Pancreas (tissue), 10 donors: ENCODE results near the gene DLGAP4. TPM values are rescaled to one million over a fixed set of nuclear protein-coding genes. Genes with fewer than 3 reads are reported as not detected.

Experiments used
- ATAC-seq, 4 donors: fragments of 200-7000 bp; cut with Tn5 transposase; one replicate each; pipeline versions ENCODE4 v1.8.0 to v1.9.1; 2020; ENCODE audit warnings: mild to moderate bottlenecking in 4 of 4, moderate library complexity in 4 of 4
- DNase-seq, 6 donors: peaks; one replicate each; pipeline ENCODE4 v3.0.0-alpha.2; 2020
- FAIRE-seq: peaks from 2 replicates; lab custom pipeline; 2012; peaks lifted over from hg19 to GRCh38; lab: Jason Lieb, UNC
- H3K27ac ChIP-seq, 4 donors: fragments of 200-600 bp; sonication (generic); 1 replicate in 3 of 4; 2 replicates in 1 of 4; pipeline versions ENCODE4 v1.5.0 to v1.8.0; 2020
- H3K27me3 ChIP-seq, 4 donors: fragments of 200-600 bp; one replicate each; pipeline ENCODE4 v1.8.0; 2021
- H3K36me3 ChIP-seq, 3 donors: fragments of 200-600 bp; sonication (generic) in 1 of 3; one replicate each; pipeline versions ENCODE4 v1.5.0 to v1.8.0; 2020 to 2021
- H3K4me1 ChIP-seq, 3 donors: fragments of 200-600 bp; one replicate each; pipeline ENCODE4 v1.8.0; 2021
- H3K4me3 ChIP-seq, 4 donors: fragments of 200-600 bp; sonication (generic) in 2 of 4; one replicate each; pipeline versions ENCODE4 v1.5.0 to v1.8.0; 2020 to 2021
- H3K9me3 ChIP-seq, 4 donors: fragments of 200-600 bp; one replicate each; pipeline ENCODE4 v1.8.0; 2021
- CTCF ChIP-seq, 4 donors: fragments of 200-600 bp; sonication (generic) in 3 of 4; IDR thresholded peaks; one replicate each; pipeline versions ENCODE4 v1.5.0 to v1.8.0; 2021; ENCODE audit warnings: antibody characterized with exemption in 4 of 4
- WGBS, 2 donors: extraction: QIAGEN DNeasy Blood & Tissue Kit; methylation state at CpG; one replicate each; pipeline ENCODE4 v1.1.7; 2013; 5-methylcytosine and 5-hydroxymethylcytosine counted together
- intact Hi-C, 3 donors: fragments of 100-400 bp; cut with DNase I; formaldehyde crosslinking; loops; one replicate each; pipeline versions ENCODE4 v1.11.1 to v1.14.2; 2022
- polyA plus RNA-seq, 2 donors: library from polyadenylated mRNA; stranded (reverse); fragments of 200-250 nt; gene quantifications; one replicate each; pipeline ENCODE4 v1.2.3, GENCODE V29; 2013
- total RNA-seq, 6 donors: library from RNA; stranded (reverse); fragmentation: NEBNext Ultra II Directional in 4 of 6; extraction: Animal tissue kit (Norgen Biotek cat#: 25700) in 4 of 6; gene quantifications; one replicate each; pipeline versions ENCODE4 v1.2.1 to v1.2.4, GENCODE V29; 2021 to 2023
- donor health status: healthy with polysubstance abuse.
- donor health status: DM: no; HTN: no; CAD: no; lungs with moderate emphysema.
- donor health status: DM: no; HTN: no; CAD: no.
- donor health status: control.
- donor health status: control.
- donor health status: Bipolar disorder and iron deficiency.
- donor health status: DM: yes; HTN: yes; CAD: no.
- donor health status: DM: no; HTN: no; CAD: no.
- donor health status: DM: no; HTN: no; CAD: no.
- donor health status: DM: yes; HTN: yes; CAD: no.

DLGAP4 gene
- total and polyA plus RNA-seq, 8 donors: 28.6 to 49.5 (median 42.6) TPM

- H3K4me3 ChIP-seq: no peak overlapping the region
- H3K27me3 ChIP-seq: no peaks in the 10 kb centered on the region
- TF ChIP-seq CTCF (IDR thresholded peaks at IDR 0.05): no peak
- ATAC-seq (no peak), FAIRE-seq (no peak), DNase-seq (no peak)
- WGBS, 2 donors: 65 to 70% methylated on average over 5 of the region's 5 CpGs
- no peaks in the 10 kb centered on the region for H3K9me3 ChIP-seq
- intact Hi-C loops: no loop called here
- H3K4me1 ChIP-seq: no peaks in the 10 kb centered on the region
- no peak overlapping the region for H3K27ac ChIP-seq
- H3K36me3 ChIP-seq: no peaks in the 10 kb centered on the region
These were observed 85.3 kb downstream of the DLGAP4 start for GRCh38 chr20:36391456-36391855.

GRCh38 chr20:36391955-36392354, 85.8 kb downstream of the DLGAP4 start:
- no peak for TF ChIP-seq CTCF (IDR thresholded peaks at IDR 0.05)
- 68 to 80% methylated on average over 5 of the region's 5 CpGs for WGBS, 2 donors
- Histone ChIP-seq H3K4me3 (no peak overlapping the region), H3K27ac (no peak overlapping the region), H3K4me1 (no peaks in the 10 kb centered on the region), H3K9me3 (no peaks in the 10 kb centered on the region), H3K27me3 (no peaks in the 10 kb centered on the region), H3K36me3 (no peaks in the 10 kb centered on the region)
- no peak for FAIRE-seq
- no peak for DNase-seq
- no peak for ATAC-seq
- intact Hi-C loops: no loop called here

- Histone ChIP-seq H3K4me1 (no peaks in the 10 kb centered on the region), H3K27ac (no peak overlapping the region), H3K4me3 (no peak overlapping the region), H3K36me3 (no peaks in the 10 kb centered on the region), H3K27me3 (no peaks in the 10 kb centered on the region), H3K9me3 (no peaks in the 10 kb centered on the region)
- DNase-seq (no peak), ATAC-seq (no peak), FAIRE-seq (no peak)
- WGBS, 2 donors: 95% methylated on average over 3 of the region's 3 CpGs
- TF ChIP-seq CTCF (IDR thresholded peaks at IDR 0.05): no peak
- intact Hi-C loops: no loop called here
These were observed 86.8 kb downstream of the DLGAP4 start for GRCh38 chr20:36392989-36393388.

- ATAC-seq (no peak), FAIRE-seq (no peak), DNase-seq (no peak)
- WGBS, 2 donors: 63% methylated on average over 20 of the region's 20 CpGs
- Histone ChIP-seq H3K9me3 (no peaks in the 10 kb centered on the region), H3K27me3 (no peaks in the 10 kb centered on the region), H3K4me1 (no peaks in the 10 kb centered on the region), H3K4me3 (no peak overlapping the region), H3K36me3 (no peaks in the 10 kb centered on the region), H3K27ac (no peak overlapping the region)
- no peak for TF ChIP-seq CTCF (IDR thresholded peaks at IDR 0.05)
- intact Hi-C loops: no loop called here
These were observed 88.3 kb downstream of the DLGAP4 start for GRCh38 chr20:36394340-36394965.

GRCh38 chr20:36396340-36396739, 90.2 kb downstream of the DLGAP4 start:
- no peaks in the 10 kb centered on the region for H3K4me1 ChIP-seq
- WGBS, 2 donors: 70 to 83% methylated on average over 6 of the region's 6 CpGs
- no peak overlapping the region for H3K4me3 ChIP-seq
- H3K36me3 ChIP-seq: no peaks in the 10 kb centered on the region
- H3K9me3 ChIP-seq: no peaks in the 10 kb centered on the region
- no peak for TF ChIP-seq CTCF (IDR thresholded peaks at IDR 0.05)
- ATAC-seq (no peak), DNase-seq (no peak), FAIRE-seq (no peak)
- intact Hi-C loops: no loop called here
- no peak overlapping the region for H3K27ac ChIP-seq
- H3K27me3 ChIP-seq: no peaks in the 10 kb centered on the region
